Mesenchymal stem cell (in vitro differentiated cells and primary cell): ENCODE results near the gene GPSM1.

Source experiments
- DNase-seq: peaks from one replicate; pipeline ENCODE4 v3.0.0-alpha.2; 2013
- H2AFZ ChIP-seq: one replicate; pipeline ENCODE4 v1.6.1; 2013; ENCODE audit warnings: low read depth, mild to moderate bottlenecking, control low read depth, inconsistent platforms, low read length, moderate library complexity
- H2AK5ac ChIP-seq: 2 replicates; pipeline ENCODE4 v1.6.1; 2013; ENCODE audit warnings: low read length, moderate library complexity, mild to moderate bottlenecking, inconsistent platforms; ENCODE audit not compliant: severe bottlenecking
- H2BK120ac ChIP-seq: one replicate; pipeline ENCODE4 v1.6.1; 2013; ENCODE audit warnings: low read depth, mild to moderate bottlenecking, inconsistent platforms, low read length, moderate library complexity
- H2BK12ac ChIP-seq, 2 experiments: one replicate each; pipeline ENCODE4 v1.6.1; 2013; ENCODE audit warnings: inconsistent platforms in 2 of 2, low read length in 2 of 2, mild to moderate bottlenecking in 2 of 2, moderate library complexity in 2 of 2, control low read depth in 1 of 2
- H2BK15ac ChIP-seq: one replicate; pipeline ENCODE4 v1.6.1; 2013; ENCODE audit warnings: mild to moderate bottlenecking, low read depth, inconsistent platforms; ENCODE audit not compliant: poor library complexity, severe bottlenecking
- H2BK5ac ChIP-seq: 2 replicates; pipeline ENCODE4 v1.6.1; 2013; ENCODE audit warnings: low read depth, mild to moderate bottlenecking, low read length, control low read depth, inconsistent platforms; ENCODE audit not compliant: poor library complexity, severe bottlenecking
- H3K14ac ChIP-seq, 2 experiments: one replicate each; pipeline ENCODE4 v1.6.1; 2013; ENCODE audit warnings: inconsistent platforms in 2 of 2, low read length in 2 of 2, control low read depth in 1 of 2, mild to moderate bottlenecking in 1 of 2, moderate library complexity in 1 of 2
- H3K18ac ChIP-seq, 2 experiments: one replicate each; pipeline ENCODE4 v1.6.1; 2013; ENCODE audit warnings: inconsistent platforms in 2 of 2, low read length in 2 of 2, control low read depth in 1 of 2, low read depth in 1 of 2, mild to moderate bottlenecking in 1 of 2
- H3K23ac ChIP-seq, 2 experiments: one replicate each; pipeline ENCODE4 v1.6.1; 2013; ENCODE audit warnings: inconsistent platforms in 2 of 2, low read length in 2 of 2, mild to moderate bottlenecking in 2 of 2, moderate library complexity in 2 of 2, control low read depth in 1 of 2
- H3K27ac ChIP-seq: 2 replicates; pipeline ENCODE4 v1.5.1; 2013; ENCODE audit warnings: mild to moderate bottlenecking, moderate library complexity, low read length, control low read depth, inconsistent platforms; ENCODE audit not compliant: poor library complexity, severe bottlenecking
- H3K27me3 ChIP-seq, 2 experiments: 2 replicates each; pipeline versions ENCODE4 v1.6.1 to v1.7.0; 2013; ENCODE audit warnings: low read length in 2 of 2, mild to moderate bottlenecking in 2 of 2, moderate library complexity in 2 of 2, control low read depth in 1 of 2, inconsistent platforms in 1 of 2; ENCODE audit not compliant: control insufficient read depth in 1 of 2, insufficient read depth in 1 of 2
- H3K36me3 ChIP-seq, 2 experiments: 2 replicates each; pipeline versions ENCODE4 v1.6.1 to v1.7.0; 2013; ENCODE audit warnings: low read length in 2 of 2, control low read depth in 1 of 2, inconsistent platforms in 1 of 2, low read depth in 1 of 2, mild to moderate bottlenecking in 1 of 2; ENCODE audit not compliant: insufficient read depth in 2 of 2, control insufficient read depth in 1 of 2
- H3K4ac ChIP-seq, 2 experiments: one replicate each; pipeline ENCODE4 v1.6.1; 2013; ENCODE audit warnings: inconsistent platforms in 2 of 2, low read length in 2 of 2, mild to moderate bottlenecking in 2 of 2, moderate library complexity in 2 of 2, control low read depth in 1 of 2, low read depth in 1 of 2
- H3K4me1 ChIP-seq: 2 replicates; pipeline ENCODE4 v1.6.1; 2013; ENCODE audit warnings: low read depth, low read length, control low read depth; ENCODE audit not compliant: control insufficient read depth, insufficient read depth
- H3K4me2 ChIP-seq: 2 replicates; pipeline ENCODE4 v1.6.1; 2013; ENCODE audit warnings: low read length, mild to moderate bottlenecking, inconsistent platforms; ENCODE audit not compliant: poor library complexity, severe bottlenecking
- H3K4me3 ChIP-seq, 2 experiments: 2 replicates each; pipeline versions ENCODE4 v1.5.1 to v1.7.0; 2013; ENCODE audit warnings: low read length in 2 of 2, mild to moderate bottlenecking in 2 of 2, control low read depth in 1 of 2, low read depth in 1 of 2; ENCODE audit not compliant: insufficient read depth in 1 of 2
- H3K79me1 ChIP-seq: replicated peaks from 2 replicates; pipeline ENCODE4 v1.6.1; 2013; ENCODE audit warnings: mild to moderate bottlenecking, control low read depth, low read length, inconsistent platforms; ENCODE audit not compliant: poor library complexity, severe bottlenecking
- H3K9ac ChIP-seq: 2 replicates; pipeline ENCODE4 v1.7.0; 2013; ENCODE audit warnings: mild to moderate bottlenecking, low read length, moderate library complexity
- H3K9me3 ChIP-seq: 2 replicates; pipeline ENCODE4 v1.7.0; 2013; ENCODE audit warnings: mild to moderate bottlenecking, low read length; ENCODE audit not compliant: control insufficient read depth
- H4K8ac ChIP-seq: one replicate; pipeline ENCODE4 v1.6.1; 2013; ENCODE audit warnings: inconsistent platforms, mild to moderate bottlenecking, low read length, moderate library complexity
- H4K91ac ChIP-seq: one replicate; pipeline ENCODE4 v1.6.1; 2013; ENCODE audit warnings: mild to moderate bottlenecking, low read length, inconsistent platforms
- WGBS: methylation state at CpG from one replicate; pipeline ENCODE4 v1.1.7; 2013; ENCODE audit warnings: mixed read lengths; 5-methylcytosine and 5-hydroxymethylcytosine counted together

Gene GPSM1

DNA sequence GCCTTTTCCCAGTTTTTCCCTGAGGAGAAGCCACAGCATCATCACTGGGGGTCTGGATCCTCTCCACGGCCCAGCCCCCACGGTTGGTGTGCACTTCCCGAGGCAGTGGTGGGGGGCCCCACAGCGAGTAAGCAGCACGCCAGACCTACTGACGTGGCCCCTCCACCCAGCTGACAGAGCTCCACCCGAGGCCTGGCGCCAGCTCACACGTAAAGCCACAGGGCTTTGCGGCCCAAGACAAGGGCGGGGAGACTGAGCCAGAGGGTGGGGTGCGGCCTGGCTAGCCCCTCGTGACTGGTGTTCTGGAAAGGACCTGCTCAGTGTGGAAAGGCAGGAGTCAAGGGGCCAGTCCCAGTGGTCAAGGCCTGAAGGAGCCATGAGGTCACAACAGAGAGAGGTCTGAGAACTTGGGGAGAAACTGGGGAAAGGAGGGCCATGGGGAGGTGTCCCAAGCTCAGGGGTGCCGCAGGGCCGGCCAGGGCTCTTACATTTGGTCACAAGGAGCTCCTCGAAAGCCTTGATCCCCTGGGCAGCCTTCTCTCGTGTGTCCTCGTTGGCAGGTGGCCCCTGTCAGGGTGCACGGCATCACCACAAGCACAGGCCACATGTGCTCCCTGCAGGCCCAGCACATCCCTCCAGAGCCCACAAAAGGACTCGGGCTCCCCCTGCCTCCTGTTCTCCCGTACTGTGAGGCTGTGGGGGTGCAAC, 67.1 kb downstream of the GPSM1 start:
- H3K4me3 ChIP-seq, result no peak overlapping the region
- H2BK120ac ChIP-seq, result no peak overlapping the region
- H3K9ac ChIP-seq, result peak overlapping the region; percentile 77
- H3K23ac ChIP-seq, result no peak overlapping the region
- no peak for DNase-seq
- no peaks in the 10 kb centered on the region for H3K9me3 ChIP-seq
- H2AFZ ChIP-seq, result no peak overlapping the region
- no peaks in the 10 kb centered on the region for H3K27me3 ChIP-seq
- no peak overlapping the region for H2AK5ac ChIP-seq
- no peak overlapping the region for H2BK12ac ChIP-seq
- no peak overlapping the region for H3K14ac ChIP-seq
- H3K4me1 ChIP-seq, result peaks cover 13% of the 10 kb centered on the region
- no peak overlapping the region for H2BK5ac ChIP-seq
- H4K91ac ChIP-seq, result no peak overlapping the region
- H3K4me2 ChIP-seq, result no peak overlapping the region
- no peak overlapping the region for H4K8ac ChIP-seq
- WGBS, result 97% methylated on average over 21 of the region's 21 CpGs
- H3K36me3 ChIP-seq, result peaks cover 71 to 81% of the 10 kb centered on the region in 2 experiments
- H3K27ac ChIP-seq, result no peak overlapping the region
- H2BK15ac ChIP-seq, result no peak overlapping the region
- no peak overlapping the region for H3K18ac ChIP-seq
- H3K79me1 ChIP-seq, result peaks cover 64% of the 10 kb centered on the region
- H3K4ac ChIP-seq, result no peak overlapping the region

DNA sequence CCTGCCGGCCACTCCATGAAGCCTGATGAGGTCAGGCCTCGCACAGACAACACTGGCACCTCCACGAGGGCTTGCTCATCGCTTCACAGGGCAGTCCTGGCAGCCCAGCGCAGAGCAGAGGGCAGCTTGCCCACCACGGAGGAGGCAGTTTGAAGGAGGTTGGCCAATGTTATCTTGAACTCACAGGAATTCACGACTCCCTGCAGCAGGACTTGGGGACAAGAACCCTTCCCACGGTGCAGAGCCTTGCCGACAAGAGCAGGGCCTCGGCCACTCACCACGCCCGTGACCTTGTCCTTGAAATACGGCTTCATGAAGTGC, 67.6 kb downstream of the GPSM1 start:
- Histone ChIP-seq H2BK5ac (no peak overlapping the region), H2BK15ac (no peak overlapping the region), H2BK120ac (no peak overlapping the region), H2BK12ac (no peak overlapping the region), H3K36me3 (peaks cover 66 to 76% of the 10 kb centered on the region in 2 experiments), H3K9ac (peak overlapping the region; percentile 73), H3K4ac (no peak overlapping the region), H2AK5ac (no peak overlapping the region), H4K8ac (no peak overlapping the region), H3K27me3 (no peaks in the 10 kb centered on the region), H3K27ac (no peak overlapping the region), H2AFZ (no peak overlapping the region), H3K4me3 (no peak overlapping the region), H4K91ac (no peak overlapping the region), H3K4me2 (no peak overlapping the region), H3K14ac (no peak overlapping the region), H3K9me3 (no peaks in the 10 kb centered on the region), H3K23ac (no peak overlapping the region), H3K18ac (no peak overlapping the region), H3K4me1 (peaks cover 13% of the 10 kb centered on the region), H3K79me1 (peaks cover 59% of the 10 kb centered on the region)
- DNase-seq, result no peak
- 98% methylated on average over 13 of the region's 13 CpGs for WGBS

DNA sequence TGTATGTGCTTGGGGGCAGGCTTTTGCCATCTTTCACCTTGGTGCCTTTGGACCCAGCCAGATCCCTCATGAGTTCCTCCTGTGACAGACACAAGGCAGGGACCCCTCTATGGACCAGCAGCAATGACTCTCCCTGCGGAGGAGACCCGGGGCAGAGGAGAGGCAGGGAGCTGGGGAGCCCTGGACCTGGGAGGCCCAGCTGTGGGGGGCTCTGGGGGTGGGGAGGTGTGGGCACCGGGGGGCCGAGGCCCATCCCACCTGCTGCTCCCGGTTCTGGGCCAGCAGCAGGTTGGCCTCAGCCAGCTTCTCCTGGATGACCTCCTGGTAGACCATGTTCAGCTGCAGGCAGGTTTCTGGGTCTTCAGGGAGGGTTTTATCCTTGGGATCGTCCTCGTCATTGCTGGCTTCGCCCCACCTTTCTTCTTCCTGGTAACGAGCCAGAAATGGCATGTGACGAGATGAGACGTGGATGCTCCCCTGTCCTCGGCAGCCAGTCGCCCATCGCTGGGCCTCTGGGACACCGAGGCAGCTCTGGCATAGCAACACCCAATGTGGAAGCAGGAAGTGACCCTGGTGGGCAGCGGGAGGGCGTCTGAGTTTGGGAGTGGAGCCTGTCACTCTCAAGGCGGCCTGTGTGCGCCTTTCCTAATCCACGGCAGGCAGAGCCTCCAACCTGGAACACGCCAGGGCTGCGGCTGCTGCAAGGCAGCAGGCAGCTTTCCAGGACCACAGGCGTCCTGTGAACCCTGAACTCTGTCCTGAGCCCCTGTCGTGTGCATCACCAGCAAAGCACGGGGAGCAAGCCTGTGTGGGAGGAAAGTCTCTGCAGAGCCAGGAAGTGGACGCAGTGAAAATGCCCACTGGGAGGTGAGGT, 68.2 kb downstream of the GPSM1 start:
- 96% methylated on average over 26 of the region's 26 CpGs for WGBS

DNA sequence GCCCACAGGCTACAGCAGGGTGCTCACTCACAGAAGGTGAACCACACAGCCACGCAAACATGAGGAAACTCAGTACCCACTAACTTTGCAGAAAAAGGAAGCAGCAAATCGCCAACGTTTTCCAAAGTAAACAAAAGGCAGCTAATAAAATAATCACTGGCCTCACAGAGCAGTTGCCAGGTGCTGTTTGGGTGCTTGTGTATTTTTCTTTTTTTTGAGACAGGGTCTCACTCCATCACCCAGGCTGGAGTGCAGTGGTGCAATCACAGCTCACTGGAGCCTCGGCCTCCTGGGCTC, 68.8 kb downstream of the GPSM1 start:
- Histone ChIP-seq H3K4me2 (no peak overlapping the region), H4K8ac (no peak overlapping the region), H3K4ac (no peak overlapping the region), H3K79me1 (peaks cover 59% of the 10 kb centered on the region), H2BK15ac (no peak overlapping the region), H3K27me3 (no peaks in the 10 kb centered on the region), H2BK120ac (no peak overlapping the region), H3K4me1 (peaks cover 18% of the 10 kb centered on the region), H3K14ac (no peak overlapping the region), H4K91ac (no peak overlapping the region), H3K36me3 (peaks cover 61 to 75% of the 10 kb centered on the region in 2 experiments), H2BK12ac (no peak overlapping the region), H2AK5ac (no peak overlapping the region), H3K27ac (no peak overlapping the region), H3K23ac (no peak overlapping the region), H2AFZ (no peak overlapping the region), H3K18ac (no peak overlapping the region), H2BK5ac (no peak overlapping the region), H3K4me3 (no peak overlapping the region), H3K9ac (no peak overlapping the region), H3K9me3 (no peaks in the 10 kb centered on the region)
- WGBS, result 86% methylated on average over 4 of the region's 4 CpGs
- no peak for DNase-seq

More for the DNA sequence above, 68.2 kb downstream of the GPSM1 start:
- Histone ChIP-seq H4K8ac (no peak overlapping the region), H3K9me3 (no peaks in the 10 kb centered on the region), H3K14ac (no peak overlapping the region), H3K4me2 (no peak overlapping the region), H4K91ac (no peak overlapping the region), H2BK15ac (no peak overlapping the region), H3K27ac (no peak overlapping the region), H3K27me3 (no peaks in the 10 kb centered on the region), H3K4me3 (no peak overlapping the region), H3K4ac (no peak overlapping the region), H2BK120ac (no peak overlapping the region), H2AFZ (no peak overlapping the region), H3K4me1 (peaks cover 17% of the 10 kb centered on the region), H2AK5ac (no peak overlapping the region), H2BK12ac (no peak overlapping the region), H3K23ac (no peak overlapping the region), H2BK5ac (no peak overlapping the region), H3K79me1 (peaks cover 59% of the 10 kb centered on the region), H3K18ac (no peak overlapping the region), H3K9ac (peak overlapping the region; percentile 73), H3K36me3 (peaks cover 64 to 74% of the 10 kb centered on the region in 2 experiments)
- no peak for DNase-seq
